ENCODE measurements around the gene OTUD3. TPM values are rescaled to one million over a fixed set of nuclear protein-coding genes. Genes with fewer than 3 reads are reported as not detected.

Gene OTUD3
- total and polyA plus RNA-seq, 2 of the 4 experiments (the other 2 are of a cell fraction) = 2.9 to 3.1 TPM

DNA sequence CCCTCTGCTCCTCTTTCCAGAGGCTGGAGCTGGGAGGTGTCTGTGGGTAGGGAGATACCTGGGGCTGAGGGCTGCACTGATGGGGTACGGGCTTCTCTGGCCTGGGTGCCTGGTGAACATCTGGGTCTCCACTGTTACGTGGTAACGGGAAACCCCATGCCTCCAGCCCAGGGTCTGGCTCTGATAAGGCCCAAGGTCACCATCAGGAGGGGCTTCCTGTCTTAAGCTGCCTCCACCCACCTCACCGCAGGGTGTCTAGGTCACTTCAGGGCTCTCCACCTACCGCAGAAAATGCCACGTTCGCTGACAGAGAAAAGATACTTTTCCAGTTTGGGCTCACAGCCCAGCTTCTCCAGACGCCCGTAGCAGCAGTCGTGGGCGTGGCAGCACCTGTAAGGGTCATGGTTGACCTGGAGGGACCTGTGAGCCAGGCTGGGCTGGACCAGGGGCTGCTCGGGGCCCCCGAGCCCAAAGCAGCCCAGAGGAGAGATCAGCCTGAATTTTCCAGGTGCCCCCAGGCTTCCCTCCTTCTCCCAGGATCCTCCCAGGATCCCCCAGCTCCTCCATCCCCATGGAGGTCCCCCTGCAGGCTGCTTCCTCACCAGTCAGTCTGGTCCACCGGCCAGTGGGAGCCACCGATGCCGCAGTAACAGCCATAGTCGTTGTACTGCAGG, 40.0 kb downstream of the OTUD3 start:
- no peak overlapping the region for H2AK9ac ChIP-seq (replicated peaks; ENCODE audit: low read depth, low read length, poor library complexity)
- in situ Hi-C loops (cut with MboI; ENCODE audit: low sequenced_read_pairs) (no loop called here), dilution Hi-C loops (cut with HindIII; ENCODE audit: low sequenced_read_pairs, unreplicated experiment) (no loop called here), intact Hi-C loops (cut with micrococcal nuclease) (no loop called here)
- H3K9me1 ChIP-seq (ENCODE audit: insufficient read depth, low read length) = no peaks in the 10 kb centered on the region
- WGBS, 2 experiments (ENCODE audit: extremely low coverage in 2 of 2, insufficient read length in 1 of 2) = 66% methylated on average over 6 of the region's 17 CpGs; no CpG with 5 or more reads in 1 of the 2 experiments
- no peak overlapping the region for H2BK20ac ChIP-seq (ENCODE audit: low read depth, low read length)
- H3K4ac ChIP-seq (ENCODE audit: low read depth, low read length) = no peak overlapping the region
- POLR2A ChIA-PET (ENCODE audit: unreplicated experiment) = interaction anchor here (0.5 kb wide), 1 partner anchor 14 kb away, joined by 7 read pairs; no protein-coding TSS in a partner anchor
- no peaks in the 10 kb centered on the region for H4K20me1 ChIP-seq (ENCODE audit: insufficient read depth, low read length)
- CTCF ChIA-PET = no interaction called here
- H4K91ac ChIP-seq (ENCODE audit: insufficient read depth, low read depth, low read length) = no peak overlapping the region
- no peaks in the 10 kb centered on the region for H3K36me3 ChIP-seq (ENCODE audit: control insufficient read depth, insufficient read depth, low read length)
- H3K79me1 ChIP-seq (ENCODE audit: low read depth in 1 of 2, low read length in 2 of 2) = no peaks in the 10 kb centered on the region
- no peak overlapping the region for H3K4me3 ChIP-seq (ENCODE audit: insufficient read depth, low read depth, low read length)
- no peak overlapping the region for H4K8ac ChIP-seq (ENCODE audit: low read depth in 2 of 2, low read length in 2 of 2)
- H3K23ac ChIP-seq (ENCODE audit: low read depth, low read length) = no peak overlapping the region
- H2AFZ ChIP-seq (replicated peaks; ENCODE audit: low read length, poor library complexity) = no peak overlapping the region
- no peak for ATAC-seq (ENCODE audit: low read depth)
- BruUV-seq (replicated peaks) = no TSS peak
- no peak overlapping the region for H2BK120ac ChIP-seq (ENCODE audit: low read depth, low read length)
- H3K14ac ChIP-seq (replicated peaks; ENCODE audit: low read depth, low read length) = no peak overlapping the region
- H2BK5ac ChIP-seq (ENCODE audit: low read depth, low read length, poor library complexity, severe bottlenecking) = no peak overlapping the region
- H3K56ac ChIP-seq (ENCODE audit: extremely low read depth, insufficient read depth, low read length) = no peak overlapping the region
- H3K18ac ChIP-seq (ENCODE audit: low read depth, low read length) = no peak overlapping the region
- no peak for DNase-seq
- no peak overlapping the region for H3K27ac ChIP-seq (ENCODE audit: insufficient read depth, low read length)
- no peaks in the 10 kb centered on the region for H3K9me3 ChIP-seq (ENCODE audit: control insufficient read depth, insufficient read depth, low read length)
- no peak overlapping the region for H3K4me2 ChIP-seq (ENCODE audit: low read depth, low read length)
- H2AK5ac ChIP-seq (ENCODE audit: low read depth, low read length) = no peak overlapping the region
- H3K4me1 ChIP-seq (ENCODE audit: control insufficient read depth, insufficient read depth, low read length) = no peaks in the 10 kb centered on the region
- H3K27me3 ChIP-seq (ENCODE audit: control insufficient read depth, insufficient read depth, low read length) = peaks cover 12% of the 10 kb centered on the region
- H4K5ac ChIP-seq (ENCODE audit: low read depth, low read length) = no peak overlapping the region
- TF ChIP-seq, protein P1, sequence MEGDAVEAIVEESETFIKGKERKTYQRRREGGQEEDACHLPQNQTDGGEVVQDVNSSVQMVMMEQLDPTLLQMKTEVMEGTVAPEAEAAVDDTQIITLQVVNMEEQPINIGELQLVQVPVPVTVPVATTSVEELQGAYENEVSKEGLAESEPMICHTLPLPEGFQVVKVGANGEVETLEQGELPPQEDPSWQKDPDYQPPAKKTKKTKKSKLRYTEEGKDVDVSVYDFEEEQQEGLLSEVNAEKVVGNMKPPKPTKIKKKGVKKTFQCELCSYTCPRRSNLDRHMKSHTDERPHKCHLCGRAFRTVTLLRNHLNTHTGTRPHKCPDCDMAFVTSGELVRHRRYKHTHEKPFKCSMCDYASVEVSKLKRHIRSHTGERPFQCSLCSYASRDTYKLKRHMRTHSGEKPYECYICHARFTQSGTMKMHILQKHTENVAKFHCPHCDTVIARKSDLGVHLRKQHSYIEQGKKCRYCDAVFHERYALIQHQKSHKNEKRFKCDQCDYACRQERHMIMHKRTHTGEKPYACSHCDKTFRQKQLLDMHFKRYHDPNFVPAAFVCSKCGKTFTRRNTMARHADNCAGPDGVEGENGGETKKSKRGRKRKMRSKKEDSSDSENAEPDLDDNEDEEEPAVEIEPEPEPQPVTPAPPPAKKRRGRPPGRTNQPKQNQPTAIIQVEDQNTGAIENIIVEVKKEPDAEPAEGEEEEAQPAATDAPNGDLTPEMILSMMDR (conservative IDR thresholded peaks at IDR 0.05; ENCODE audit: low read depth, low read length) = no peak
- no peak for TF ChIP-seq FOS (IDR thresholded peaks at IDR 0.05; ENCODE audit: low read depth, low read length)
- no peak for TF ChIP-seq BHLHE40 (IDR thresholded peaks at IDR 0.05; ENCODE audit: low read depth, low read length)
- TF ChIP-seq SMC3 (IDR thresholded peaks at IDR 0.05; ENCODE audit: low read depth, low read length) = no peak
- TF ChIP-seq POLR2A (IDR thresholded peaks at IDR 0.05; ENCODE audit: low read depth, low read length) = no peak
- TF ChIP-seq, protein P2, sequence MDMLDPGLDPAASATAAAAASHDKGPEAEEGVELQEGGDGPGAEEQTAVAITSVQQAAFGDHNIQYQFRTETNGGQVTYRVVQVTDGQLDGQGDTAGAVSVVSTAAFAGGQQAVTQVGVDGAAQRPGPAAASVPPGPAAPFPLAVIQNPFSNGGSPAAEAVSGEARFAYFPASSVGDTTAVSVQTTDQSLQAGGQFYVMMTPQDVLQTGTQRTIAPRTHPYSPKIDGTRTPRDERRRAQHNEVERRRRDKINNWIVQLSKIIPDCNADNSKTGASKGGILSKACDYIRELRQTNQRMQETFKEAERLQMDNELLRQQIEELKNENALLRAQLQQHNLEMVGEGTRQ (IDR thresholded peaks at IDR 0.05; ENCODE audit: low read depth, low read length) = no peak
- TF ChIP-seq RFX5 (IDR thresholded peaks at IDR 0.05; ENCODE audit: low read depth, low read length) = no peak
- no peak for TF ChIP-seq NFE2L2 (IDR thresholded peaks at IDR 0.05; ENCODE audit: low read depth, low read length)
- no peak for TF ChIP-seq MAFK (IDR thresholded peaks at IDR 0.05; ENCODE audit: low read depth, low read length)
- H3K9ac ChIP-seq (ENCODE audit: low read depth, low read length) = no peak overlapping the region
- H2BK15ac ChIP-seq (ENCODE audit: low read depth, low read length) = no peak overlapping the region

Measured in IMR-90 (cell line).